Measurements from ENCODE around the gene ZNF487.

DNA sequence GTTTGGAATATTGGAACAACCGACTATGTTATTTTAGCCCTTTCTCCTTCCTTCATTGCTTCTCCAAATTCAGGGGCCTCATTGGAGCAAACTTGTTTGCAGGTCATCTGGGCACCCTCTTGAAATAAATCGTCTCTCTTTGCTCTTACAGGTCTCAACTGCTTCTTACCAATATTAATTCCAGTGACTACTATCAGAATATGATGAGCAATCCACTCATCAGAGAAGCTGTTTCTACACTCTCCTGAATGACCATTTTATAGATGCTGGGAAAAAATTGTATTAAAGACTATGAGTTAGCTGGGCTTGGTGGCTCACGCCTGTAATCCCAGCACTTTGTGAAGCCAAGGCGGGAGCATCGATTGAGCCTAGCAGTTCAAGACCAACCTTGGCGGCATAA, 15.4 kb upstream of the ZNF487 start:
- TF ChIP-seq EZH2 (IDR thresholded peaks at IDR 0.05) = no peak
- TF ChIP-seq POLR2AphosphoS5 (IDR thresholded peaks at IDR 0.05; ENCODE audit: borderline replicate concordance, low read depth, low read length) = no peak
